H1 (cell line): ENCODE results near the gene MCC. TPM values are rescaled to one million over a fixed set of nuclear protein-coding genes. Genes with fewer than 3 reads are reported as not detected.

Experiments
- CTCF ChIA-PET: fragments of 300-600 bp; sonication (Branson Sonifier 250); formaldehyde crosslinking; loops from one replicate; lab custom pipeline; 2021; ENCODE audit not compliant: partially characterized antibody; lab: Charles Lee
- POLR2A ChIA-PET: fragments of 300-600 bp; sonication (Branson Sonifier 250); formaldehyde crosslinking; loops from one replicate; lab custom pipeline; 2021; ENCODE audit warnings: inconsistent platforms; ENCODE audit not compliant: partially characterized antibody; lab: Charles Lee
- DNase-seq, 2 experiments: peaks; one replicate each; pipeline versions ENCODE4 v3.0.0 to v3.0.0-alpha.2; 2010 to 2022; ENCODE audit warnings: low spot score in 2 of 2, low read depth in 1 of 2, mixed read lengths in 1 of 2
- FAIRE-seq: peaks from 2 replicates; lab custom pipeline; 2011; peaks lifted over from hg19 to GRCh38; lab: Jason Lieb, UNC
- H2AFZ ChIP-seq: 2 replicates; pipeline ENCODE4 v1.8.1; 2012; ENCODE audit warnings: low read length, inconsistent platforms
- H2AK5ac ChIP-seq: 2 replicates; pipeline ENCODE4 v1.6.1; 2013; ENCODE audit warnings: low read depth, low read length
- H2BK120ac ChIP-seq: replicated peaks from 2 replicates; pipeline ENCODE3; 2013; ENCODE audit warnings: low read depth, low read length, inconsistent platforms
- H2BK12ac ChIP-seq: 2 replicates; pipeline ENCODE4 v1.6.1; 2013; ENCODE audit warnings: low read depth, low read length
- H2BK15ac ChIP-seq: 2 replicates; pipeline ENCODE4 v1.6.1; 2013; ENCODE audit warnings: low read length
- H2BK20ac ChIP-seq: 2 replicates; pipeline ENCODE4 v1.6.1; 2013; ENCODE audit warnings: low read length
- H2BK5ac ChIP-seq: 2 replicates; pipeline ENCODE4 v1.6.1; 2013; ENCODE audit warnings: low read depth, low read length
- H3K14ac ChIP-seq: 2 replicates; pipeline ENCODE4 v1.6.1; 2013; ENCODE audit warnings: inconsistent platforms; ENCODE audit not compliant: insufficient read length
- H3K18ac ChIP-seq: 2 replicates; pipeline ENCODE4 v1.6.1; 2013; ENCODE audit warnings: low read length; ENCODE audit errors: extremely low read depth
- H3K23ac ChIP-seq: 2 replicates; pipeline ENCODE4 v1.6.1; 2013; ENCODE audit warnings: inconsistent platforms; ENCODE audit not compliant: insufficient read length
- H3K23me2 ChIP-seq: 2 replicates; pipeline ENCODE4 v1.6.1; 2013; ENCODE audit warnings: low read depth, low read length
- H3K27ac ChIP-seq: 2 replicates; pipeline ENCODE4 v1.6.1; 2011; ENCODE audit warnings: low read depth, low read length, inconsistent platforms
- H3K27me3 ChIP-seq, 4 experiments: replicated peaks in 1 of 4; 1 replicate in 1 of 4; 2 replicates in 3 of 4; pipeline versions ENCODE4 v1.6.1 to v1.8.1; 2011 to 2013; ENCODE audit warnings: low read length in 3 of 4, mild to moderate bottlenecking in 3 of 4, inconsistent platforms in 2 of 4, mixed read lengths in 2 of 4, moderate library complexity in 1 of 4; ENCODE audit not compliant: control insufficient read depth in 3 of 4, insufficient read depth in 3 of 4; ENCODE audit errors: extremely low read depth in 1 of 4
- H3K36me3 ChIP-seq, 4 experiments: 2 replicates each; pipeline versions ENCODE4 v1.6.1 to v1.8.1; 2011 to 2013; ENCODE audit warnings: mild to moderate bottlenecking in 4 of 4, low read length in 3 of 4, moderate library complexity in 2 of 4, control low read depth in 1 of 4, inconsistent platforms in 1 of 4; ENCODE audit not compliant: insufficient read depth in 4 of 4, control insufficient read depth in 2 of 4
- H3K4ac ChIP-seq: replicated peaks from 2 replicates; pipeline ENCODE3; 2013; ENCODE audit warnings: low read length, low read depth, mixed read lengths, inconsistent platforms; ENCODE audit not compliant: insufficient read length
- H3K4me1 ChIP-seq, 4 experiments: replicated peaks in 1 of 4; 1 replicate in 1 of 4; 2 replicates in 3 of 4; pipeline versions ENCODE4 v1.6.1 to v1.8.1; 2011 to 2013; ENCODE audit warnings: low read length in 3 of 4, inconsistent platforms in 2 of 4, mixed read lengths in 1 of 4; ENCODE audit not compliant: insufficient read depth in 4 of 4, control insufficient read depth in 3 of 4
- H3K4me2 ChIP-seq, 2 experiments: 2 replicates each; pipeline versions ENCODE4 v1.6.1 to v1.8.1; 2011 to 2013; ENCODE audit warnings: low read depth in 2 of 2, low read length in 2 of 2, control low read depth in 1 of 2, inconsistent platforms in 1 of 2, mild to moderate bottlenecking in 1 of 2; ENCODE audit not compliant: insufficient read depth in 1 of 2
- H3K4me3 ChIP-seq, 4 experiments: fragments of 200-600, 300-600 bp in 1 of 4; sonication (generic), shearing (Covaris generic), sonication (Bioruptor Twin) in 1 of 4; 2 replicates each; pipeline versions ENCODE4 v1.5.1 to v1.8.1; 2011 to 2016; ENCODE audit warnings: low read length in 4 of 4, low read depth in 3 of 4, control low read depth in 2 of 4, inconsistent platforms in 2 of 4, mild to moderate bottlenecking in 2 of 4, mixed read lengths in 1 of 4, moderate library complexity in 1 of 4; ENCODE audit not compliant: insufficient read depth in 2 of 4; ENCODE audit errors: extremely low read depth in 1 of 4
- H3K56ac ChIP-seq: replicated peaks from 2 replicates; pipeline ENCODE3; 2013; ENCODE audit warnings: low read depth, mild to moderate bottlenecking, mixed read lengths, low read length, inconsistent platforms; ENCODE audit not compliant: insufficient read length
- H3K79me1 ChIP-seq: 2 replicates; pipeline ENCODE4 v1.6.1; 2013; ENCODE audit warnings: low read depth, low read length, control low read depth
- H3K79me2 ChIP-seq, 2 experiments: 2 replicates each; pipeline versions ENCODE4 v1.6.1 to v1.8.1; 2012 to 2013; ENCODE audit warnings: low read length in 2 of 2, mild to moderate bottlenecking in 2 of 2, inconsistent platforms in 1 of 2; ENCODE audit not compliant: insufficient read depth in 2 of 2, control insufficient read depth in 1 of 2
- H3K9ac ChIP-seq, 4 experiments: replicated peaks in 1 of 4; 1 replicate in 1 of 4; 2 replicates in 3 of 4; pipeline versions ENCODE4 v1.6.1 to v1.8.1; 2011 to 2013; ENCODE audit warnings: low read depth in 3 of 4, low read length in 3 of 4, control low read depth in 2 of 4, mild to moderate bottlenecking in 2 of 4, moderate library complexity in 2 of 4, inconsistent platforms in 1 of 4; ENCODE audit errors: extremely low read depth in 1 of 4
- H3K9me3 ChIP-seq, 2 experiments: 2 replicates each; pipeline versions ENCODE4 v1.6.1 to v1.8.1; 2012 to 2013; ENCODE audit warnings: mild to moderate bottlenecking in 2 of 2, moderate library complexity in 2 of 2, control low read depth in 1 of 2, inconsistent platforms in 1 of 2, low read depth in 1 of 2, low read length in 1 of 2, mixed read lengths in 1 of 2; ENCODE audit not compliant: insufficient read depth in 2 of 2
- H4K20me1 ChIP-seq, 2 experiments: replicated peaks in 1 of 2; 2 replicates each; pipeline versions ENCODE3 to v1.8.1; 2011 to 2013; ENCODE audit warnings: inconsistent platforms in 2 of 2, low read length in 2 of 2, mild to moderate bottlenecking in 1 of 2; ENCODE audit not compliant: insufficient read depth in 2 of 2, control insufficient read depth in 1 of 2
- H4K5ac ChIP-seq: 2 replicates; pipeline ENCODE4 v1.6.1; 2013; ENCODE audit warnings: low read length, low read depth, mixed read lengths, inconsistent platforms; ENCODE audit not compliant: insufficient read length
- H4K8ac ChIP-seq: 2 replicates; pipeline ENCODE4 v1.8.0; 2013; ENCODE audit warnings: mild to moderate bottlenecking, moderate library complexity, low read length, inconsistent platforms; ENCODE audit not compliant: insufficient read depth; ENCODE audit errors: extremely low read depth
- H4K91ac ChIP-seq: replicated peaks from 2 replicates; pipeline ENCODE3; 2013; ENCODE audit warnings: low read length, mixed read lengths, inconsistent platforms; ENCODE audit not compliant: insufficient read length
- BCL11A ChIP-seq, 2 experiments: IDR thresholded peaks; one replicate each; pipeline ENCODE4 v1.6.1; 2011; ENCODE audit warnings: low read depth in 2 of 2, low read length in 2 of 2, mild to moderate bottlenecking in 2 of 2
- EZH2 ChIP-seq: fragments of 200-600 bp; sonication (generic); IDR thresholded peaks from 2 replicates; pipeline ENCODE4 v1.7.1; 2012; ENCODE audit warnings: low read depth, mild to moderate bottlenecking, moderate library complexity, low read length, inconsistent platforms; ENCODE audit not compliant: severe bottlenecking
- FOSL1 ChIP-seq: IDR thresholded peaks from 2 replicates; pipeline ENCODE4 v1.6.1; 2011; ENCODE audit warnings: mild to moderate bottlenecking, low read depth, low read length, moderate library complexity; ENCODE audit not compliant: insufficient read depth
- ZNF274 ChIP-seq: IDR thresholded peaks from 2 replicates; pipeline ENCODE4 v1.7.0; 2012; ENCODE audit warnings: low read length, borderline replicate concordance; ENCODE audit errors: extremely low read depth
- WGBS, 2 experiments: shearing (Covaris generic) in 1 of 2; methylation state at CpG; one replicate each; pipeline versions ENCODE4 v1.1.6 to v1.1.7; 2013 to 2015; ENCODE audit warnings: low lambda C conversion rate in 2 of 2, mixed read lengths in 2 of 2, inconsistent platforms in 1 of 2, low coverage in 1 of 2, missing lambda C conversion rate in 1 of 2; ENCODE audit not compliant: insufficient replicate concordance in 2 of 2, insufficient coverage in 1 of 2, insufficient read length in 1 of 2; ENCODE audit errors: extremely low coverage in 1 of 2, missing lambda C conversion rate in 1 of 2; 5-methylcytosine and 5-hydroxymethylcytosine counted together
- polyA plus RNA-seq, 7 experiments: library from polyadenylated mRNA; depleted of rRNA in 3 of 7; stranded (reverse) in 5 of 7; unstranded in 2 of 7; fragments of >200 nt in 5 of 7; fragments of 200-250 nt in 2 of 7; gene quantifications; 1 replicate in 5 of 7; 2 replicates in 1 of 7; 4 replicates in 1 of 7; pipeline versions ENCODE4 v1.2.1 to v1.2.3, GENCODE V29; 2011 to 2013; ENCODE audit warnings: missing spikeins in 2 of 7, mixed read lengths in 2 of 7
- total RNA-seq: library from RNA; stranded (reverse); fragmentation: NEBNext Ultra II Directional; extraction: Animal tissue kit (Norgen Biotek cat#: 25700); gene quantifications from 2 replicates; pipeline ENCODE4 v1.2.1, GENCODE V29; 2021

The MCC gene
- total and polyA plus RNA-seq, 2 of the 8 experiments (the other 6 are each of a cell fraction or from before 2014, with no cell fraction given): 2.6 to 18.3 TPM

GRCh38 chr5:113214606-113215323 is 273.5 kb downstream of the MCC start:
- H2AK5ac ChIP-seq: no peak overlapping the region
- CTCF ChIA-PET: interaction anchor here (0.7 to 1.1 kb wide), 4 partner anchors 9 to 52 kb away, joined by 3 to 4 read pairs (median 3); no protein-coding TSS in a partner anchor
- no peak overlapping the region for H4K8ac ChIP-seq
- DNase-seq (no peak), FAIRE-seq (no peak)
- POLR2A ChIA-PET: interaction anchor here (1.1 to 1.4 kb wide), 2 partner anchors 10 to 11 kb away, joined by 3 to 4 read pairs; no protein-coding TSS in a partner anchor
- H2BK12ac ChIP-seq: no peak overlapping the region; the same call in 1 of the 2 replicates
- no peaks in the 10 kb centered on the region for H4K20me1 ChIP-seq
- TF ChIP-seq FOSL1 (no peak), EZH2 (no peak), ZNF274 (no peak), BCL11A (IDR thresholded peaks at IDR 0.05; ENCODE audit: low read depth in 2 of 2, low read length in 2 of 2) (no peak)
- H3K4me2 ChIP-seq: no peak overlapping the region
- H4K5ac ChIP-seq: no peak overlapping the region
- no peak overlapping the region for H3K4me3 ChIP-seq
- H2BK120ac ChIP-seq: no peak overlapping the region
- H2BK20ac ChIP-seq: no peak overlapping the region; the same call in 1 of the 2 replicates
- no peak overlapping the region for H2BK5ac ChIP-seq
- no peak overlapping the region for H2BK15ac ChIP-seq
- H3K4me1 ChIP-seq: peaks cover 0 to 33% (median 18%) of the 10 kb centered on the region in 4 experiments; a peak in 6 of 7 replicates
- no peak overlapping the region for H3K56ac ChIP-seq
- H3K18ac ChIP-seq: no peak overlapping the region
- no peak overlapping the region for H3K27ac ChIP-seq
- H3K23ac ChIP-seq: no peak overlapping the region
- no peaks in the 10 kb centered on the region for H3K36me3 ChIP-seq
- H3K9me3 ChIP-seq: no peaks in the 10 kb centered on the region
- 76% methylated on average over 1 of the region's 1 CpG; no CpG with 5 or more reads in 1 of the 2 experiments for WGBS, 2 experiments
- no peak overlapping the region for H3K14ac ChIP-seq
- H3K4ac ChIP-seq: no peak overlapping the region
- no peaks in the 10 kb centered on the region for H3K23me2 ChIP-seq
- H3K9ac ChIP-seq: no peak overlapping the region
- no peaks in the 10 kb centered on the region for H3K27me3 ChIP-seq
- no peak overlapping the region for H2AFZ ChIP-seq
- peaks cover 0 to 8% of the 10 kb centered on the region in 2 experiments; a peak in 1 of 4 replicates for H3K79me2 ChIP-seq
- H3K79me1 ChIP-seq: no peaks in the 10 kb centered on the region
- no peak overlapping the region for H4K91ac ChIP-seq
